GM12878 (cell line): Measurements from ENCODE around the gene ETHE1. TPM values are rescaled to one million over a fixed set of nuclear protein-coding genes. Genes with fewer than 3 reads are reported as not detected.

Experiments used
- ATAC-seq: fragments of 200-7000 bp; cut with Tn5 transposase; 3 replicates; pipeline ENCODE4 v1.9.1; 2020; ENCODE audit warnings: mild to moderate bottlenecking, moderate library complexity
- BruUV-seq: library from RNA; stranded (reverse); fragments of 400-500 nt; replicated peaks from 2 replicates; lab custom pipeline; 2021; lab: Mats Ljungman, UMichigan
- CTCF ChIA-PET: fragments of 300-600 bp; sonication (Branson Sonifier 250); formaldehyde crosslinking; extraction: SDS; loops from one replicate; lab custom pipeline; 2021; ENCODE audit warnings: inconsistent platforms; lab: Yijun Ruan, JAX
- POLR2A ChIA-PET: fragments of 350-600 bp; formaldehyde crosslinking; extraction: SDS; loops from one replicate; lab custom pipeline; 2021; ENCODE audit warnings: inconsistent platforms; lab: Charles Lee
- RAD21 ChIA-PET: fragments of 300-600 bp; sonication (Branson Sonifier 250); formaldehyde crosslinking; loops from one replicate; lab custom pipeline; 2023; ENCODE audit warnings: antibody characterized with exemption; ENCODE audit not compliant: unreplicated experiment; lab: Charles Lee
- SMC1A ChIA-PET: fragments of 300-600 bp; sonication (Branson Sonifier 250); formaldehyde crosslinking; loops from one replicate; lab custom pipeline; 2023; ENCODE audit not compliant: unreplicated experiment, uncharacterized antibody; lab: Charles Lee
- DNase-seq: peaks from one replicate; pipeline ENCODE4 v3.0.0-alpha.2; 2011; ENCODE audit warnings: low read depth, low spot score
- FAIRE-seq: peaks from 3 replicates; lab custom pipeline; 2011; peaks lifted over from hg19 to GRCh38; lab: Jason Lieb, UNC
- H2AFZ ChIP-seq: 2 replicates; pipeline ENCODE4 v1.6.0; 2011; ENCODE audit warnings: low read depth, low read length, control low read depth; ENCODE audit not compliant: control insufficient read depth
- H3K27ac ChIP-seq: 2 replicates; pipeline ENCODE4 v1.5.1; 2011; ENCODE audit warnings: control low read depth; ENCODE audit not compliant: control insufficient read depth, insufficient read depth
- H3K27me3 ChIP-seq, 2 experiments: replicated peaks in 1 of 2; 2 replicates each; pipeline versions ENCODE4 v1.6.0 to v1.6.1; 2011; ENCODE audit warnings: low read length in 1 of 2; ENCODE audit not compliant: control insufficient read depth in 2 of 2, insufficient read depth in 2 of 2
- H3K36me3 ChIP-seq, 2 experiments: 2 replicates each; pipeline ENCODE4 v1.5.1; 2011; ENCODE audit warnings: low read length in 1 of 2; ENCODE audit not compliant: control insufficient read depth in 2 of 2, insufficient read depth in 2 of 2
- H3K4me1 ChIP-seq: 2 replicates; pipeline ENCODE4 v1.6.1; 2011; ENCODE audit warnings: mild to moderate bottlenecking, low read length, moderate library complexity, mixed read lengths; ENCODE audit not compliant: control insufficient read depth, insufficient read depth
- H3K4me2 ChIP-seq: 2 replicates; pipeline ENCODE4 v1.6.0; 2011; ENCODE audit warnings: control low read depth; ENCODE audit not compliant: control insufficient read depth, insufficient read depth
- H3K4me3 ChIP-seq: fragments of 200-600 bp; sonication (generic); 2 replicates; pipeline ENCODE4 v1.5.1; 2016
- H3K79me2 ChIP-seq: 2 replicates; pipeline ENCODE4 v1.6.0; 2011; ENCODE audit warnings: low read length; ENCODE audit not compliant: control insufficient read depth, insufficient read depth
- H3K9ac ChIP-seq: 2 replicates; pipeline ENCODE4 v1.8.0; 2011; ENCODE audit warnings: low read length, control low read depth, mixed read lengths; ENCODE audit not compliant: control insufficient read depth, insufficient read depth
- H3K9me3 ChIP-seq: replicated peaks from 3 replicates; pipeline ENCODE4 v1.5.1; 2011; ENCODE audit warnings: mild to moderate bottlenecking, low read length; ENCODE audit not compliant: control insufficient read depth, insufficient read depth
- H4K20me1 ChIP-seq: 2 replicates; pipeline ENCODE4 v1.6.0; 2011; ENCODE audit not compliant: control insufficient read depth, insufficient read depth
- ATF7 ChIP-seq: fragments of 450-650 bp; IDR thresholded peaks from 2 replicates; pipeline ENCODE4 v1.6.1; 2016; ENCODE audit warnings: low read depth, mild to moderate bottlenecking
- CBX5 ChIP-seq: sonication (generic); IDR thresholded peaks from 2 replicates; pipeline ENCODE4 v1.6.1; 2016; ENCODE audit warnings: low read depth, moderate library complexity, mild to moderate bottlenecking, inconsistent platforms
- CHD4 ChIP-seq: fragments of 200-600 bp; sonication (generic); IDR thresholded peaks from 2 replicates; pipeline ENCODE4 v1.6.1; 2016; ENCODE audit warnings: mild to moderate bottlenecking
- IKZF1 ChIP-seq: fragments of 450-650 bp; conservative IDR thresholded peaks from 2 replicates; pipeline ENCODE4 v1.6.1; 2017; ENCODE audit warnings: antibody characterized with exemption, mild to moderate bottlenecking
- IRF5 ChIP-seq: fragments of 450-650 bp; IDR thresholded peaks from 2 replicates; pipeline ENCODE4 v1.6.1; 2017; ENCODE audit warnings: borderline replicate concordance
- KAT2A ChIP-seq: conservative IDR thresholded peaks from 2 replicates; pipeline ENCODE4 v1.6.1; 2011; ENCODE audit warnings: low read depth, low read length; ENCODE audit not compliant: control insufficient read depth
- MTA3 ChIP-seq: IDR thresholded peaks from 2 replicates; pipeline ENCODE4 v1.6.1; 2012; ENCODE audit warnings: low read length, inconsistent platforms, borderline replicate concordance
- NFXL1 ChIP-seq: fragments of 450-650 bp; IDR thresholded peaks from 2 replicates; pipeline ENCODE4 v1.6.1; 2017; ENCODE audit warnings: antibody characterized with exemption, mild to moderate bottlenecking, borderline replicate concordance
- NR2C1 ChIP-seq: fragments of 450-650 bp; IDR thresholded peaks from 2 replicates; pipeline ENCODE4 v1.6.1; 2017; ENCODE audit warnings: antibody characterized with exemption, mild to moderate bottlenecking, moderate library complexity
- PBX3 ChIP-seq: IDR thresholded peaks from 2 replicates; pipeline ENCODE4 v1.6.1; 2011; ENCODE audit warnings: mild to moderate bottlenecking, low read depth, low read length, moderate library complexity; ENCODE audit not compliant: insufficient replicate concordance
- POLR2AphosphoS2 ChIP-seq: IDR thresholded peaks from 2 replicates; pipeline ENCODE4 v1.6.1; 2011; ENCODE audit warnings: low read depth, mild to moderate bottlenecking, low read length, improper control_type of control experiment, moderate library complexity
- SMARCA5 ChIP-seq: fragments of 450-650 bp; IDR thresholded peaks from 2 replicates; pipeline ENCODE4 v1.6.1; 2017; ENCODE audit warnings: mild to moderate bottlenecking
- SMC3 ChIP-seq: IDR thresholded peaks from 2 replicates; pipeline ENCODE4 v1.6.1; 2011; ENCODE audit warnings: low read length, improper control_type of control experiment, borderline replicate concordance
- STAT3 ChIP-seq: IDR thresholded peaks from 2 replicates; pipeline ENCODE4 v1.6.1; 2011; ENCODE audit warnings: low read depth, low read length, improper control_type of control experiment
- WGBS: methylation state at CpG from one replicate; pipeline ENCODE4 v1.1.6; 2016; ENCODE audit warnings: low lambda C conversion rate; ENCODE audit not compliant: insufficient replicate concordance, insufficient coverage; ENCODE audit errors: missing lambda C conversion rate; 5-methylcytosine and 5-hydroxymethylcytosine counted together
- in situ Hi-C: fragments of 300-500 bp; cut with MboI; formaldehyde crosslinking; loops from 9 replicates; pipeline ENCODE4 v1.14.3; 2018; ENCODE audit warnings: mixed read lengths
- intact Hi-C: fragments of 100-400 bp; cut with micrococcal nuclease; formaldehyde crosslinking; loops from one replicate; pipeline ENCODE4 v1.14.2; 2022; ENCODE audit not compliant: unreplicated experiment
- polyA plus RNA-seq, 11 experiments: library from polyadenylated mRNA; depleted of rRNA in 4 of 11; unstranded in 6 of 11; stranded (reverse) in 5 of 11; fragments of >200 nt; fragmentation: Nextera tagmentation in 4 of 11; fragmentation: Illumina TruSeq in 1 of 11; extraction: Ambion mirVana in 4 of 11; extraction: Trizol in 1 of 11; gene quantifications; 1 replicate in 1 of 11; 2 replicates in 10 of 11; pipeline versions ENCODE4 v1.2.1 to v1.2.3, GENCODE V29; 2011 to 2016; ENCODE audit warnings: inconsistent platforms in 2 of 11, missing spikeins in 2 of 11, low read depth in 1 of 11
- total RNA-seq, 4 experiments: library from RNA; depleted of rRNA in 3 of 4; stranded (reverse); fragments of >200 nt in 3 of 4; fragmentation: Illumina TruSeq in 1 of 4; extraction: Trizol in 1 of 4; gene quantifications; 2 replicates each; pipeline versions ENCODE4 v1.2.1 to v1.2.3, GENCODE V29; 2013 to 2021
- TF ChIP-seq, protein P1 (sequence below): fragments of 450-650 bp; IDR thresholded peaks from 2 replicates; pipeline ENCODE4 v1.6.1; 2018; ENCODE audit warnings: mild to moderate bottlenecking, low read depth, moderate library complexity; ENCODE audit not compliant: partially characterized antibody
- TF ChIP-seq, protein P2 (sequence below): fragments of 450-650 bp; IDR thresholded peaks from 2 replicates; pipeline ENCODE4 v1.6.1; 2017; ENCODE audit warnings: mild to moderate bottlenecking, low read depth, inconsistent platforms; ENCODE audit not compliant: poor library complexity, severe bottlenecking

The ETHE1 gene
- total and polyA plus RNA-seq, 10 of the 15 experiments (the other 5 are each of a cell fraction or from before 2014, with no cell fraction given), result 22.1 to 155 (median 52.7) TPM

- 80% methylated on average over 13 of the region's 13 CpGs for WGBS
- Histone ChIP-seq H3K4me1 (peaks cover 11% of the 10 kb centered on the region), H4K20me1 (no peaks in the 10 kb centered on the region), H3K36me3 (no peaks in the 10 kb centered on the region), H2AFZ (no peak overlapping the region), H3K9me3 (no peaks in the 10 kb centered on the region), H3K4me2 (peak overlapping the region; percentile 28), H3K27me3 (no peaks in the 10 kb centered on the region), H3K9ac (no peak overlapping the region), H3K79me2 (peaks cover 12% of the 10 kb centered on the region), H3K4me3 (no peak overlapping the region), H3K27ac (no peak overlapping the region)
- DNase-seq (no peak), ATAC-seq (no peak), FAIRE-seq (no peak)
- SMC1A ChIA-PET, result interaction anchor here (0.6 to 1.6 kb wide), 6 partner anchors 9 to 81 kb away, joined by 3 to 9 read pairs (median 4); no protein-coding TSS in a partner anchor
- POLR2A ChIA-PET, result interaction anchor here (0.6 to 1.2 kb wide), 8 partner anchors 21 to 301 kb away, joined by 3 to 10 read pairs (median 5); partner anchors contain the start of gene PHLDB3
- RAD21 ChIA-PET, result interaction anchor here (0.6 to 3.5 kb wide), 9 partner anchors 8 to 257 kb away, joined by 3 to 23 read pairs (median 4); partner anchors contain the start of genes IRGQ and ZNF576
- no TSS peak for BruUV-seq
- intact Hi-C loops, result no loop called here
- CTCF ChIA-PET, result interaction anchor here (0.7 to 4.8 kb wide), 6 partner anchors 8 to 124 kb away, joined by 3 to 37 read pairs (median 6); partner anchors contain the start of genes IRGQ and ZNF576
- in situ Hi-C loops, result no loop called here
- TF ChIP-seq ATF7 (no peak), CHD4 (no peak), SMC3 (no peak), STAT3 (no peak), MTA3 (no peak), KAT2A (no peak), IKZF1 (no peak), NR2C1 (no peak), CBX5 (no peak), IRF5 (no peak), NFXL1 (no peak), PBX3 (no peak), POLR2AphosphoS2 (no peak), SMARCA5 (no peak)
- TF ChIP-seq, protein P1, sequence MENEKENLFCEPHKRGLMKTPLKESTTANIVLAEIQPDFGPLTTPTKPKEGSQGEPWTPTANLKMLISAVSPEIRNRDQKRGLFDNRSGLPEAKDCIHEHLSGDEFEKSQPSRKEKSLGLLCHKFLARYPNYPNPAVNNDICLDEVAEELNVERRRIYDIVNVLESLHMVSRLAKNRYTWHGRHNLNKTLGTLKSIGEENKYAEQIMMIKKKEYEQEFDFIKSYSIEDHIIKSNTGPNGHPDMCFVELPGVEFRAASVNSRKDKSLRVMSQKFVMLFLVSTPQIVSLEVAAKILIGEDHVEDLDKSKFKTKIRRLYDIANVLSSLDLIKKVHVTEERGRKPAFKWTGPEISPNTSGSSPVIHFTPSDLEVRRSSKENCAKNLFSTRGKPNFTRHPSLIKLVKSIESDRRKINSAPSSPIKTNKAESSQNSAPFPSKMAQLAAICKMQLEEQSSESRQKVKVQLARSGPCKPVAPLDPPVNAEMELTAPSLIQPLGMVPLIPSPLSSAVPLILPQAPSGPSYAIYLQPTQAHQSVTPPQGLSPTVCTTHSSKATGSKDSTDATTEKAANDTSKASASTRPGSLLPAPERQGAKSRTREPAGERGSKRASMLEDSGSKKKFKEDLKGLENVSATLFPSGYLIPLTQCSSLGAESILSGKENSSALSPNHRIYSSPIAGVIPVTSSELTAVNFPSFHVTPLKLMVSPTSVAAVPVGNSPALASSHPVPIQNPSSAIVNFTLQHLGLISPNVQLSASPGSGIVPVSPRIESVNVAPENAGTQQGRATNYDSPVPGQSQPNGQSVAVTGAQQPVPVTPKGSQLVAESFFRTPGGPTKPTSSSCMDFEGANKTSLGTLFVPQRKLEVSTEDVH, result no peak
- TF ChIP-seq, protein P2, sequence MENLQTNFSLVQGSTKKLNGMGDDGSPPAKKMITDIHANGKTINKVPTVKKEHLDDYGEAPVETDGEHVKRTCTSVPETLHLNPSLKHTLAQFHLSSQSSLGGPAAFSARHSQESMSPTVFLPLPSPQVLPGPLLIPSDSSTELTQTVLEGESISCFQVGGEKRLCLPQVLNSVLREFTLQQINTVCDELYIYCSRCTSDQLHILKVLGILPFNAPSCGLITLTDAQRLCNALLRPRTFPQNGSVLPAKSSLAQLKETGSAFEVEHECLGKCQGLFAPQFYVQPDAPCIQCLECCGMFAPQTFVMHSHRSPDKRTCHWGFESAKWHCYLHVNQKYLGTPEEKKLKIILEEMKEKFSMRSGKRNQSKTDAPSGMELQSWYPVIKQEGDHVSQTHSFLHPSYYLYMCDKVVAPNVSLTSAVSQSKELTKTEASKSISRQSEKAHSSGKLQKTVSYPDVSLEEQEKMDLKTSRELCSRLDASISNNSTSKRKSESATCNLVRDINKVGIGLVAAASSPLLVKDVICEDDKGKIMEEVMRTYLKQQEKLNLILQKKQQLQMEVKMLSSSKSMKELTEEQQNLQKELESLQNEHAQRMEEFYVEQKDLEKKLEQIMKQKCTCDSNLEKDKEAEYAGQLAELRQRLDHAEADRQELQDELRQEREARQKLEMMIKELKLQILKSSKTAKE, result no peak
Observed at GRCh38 chr19:43527860-43528622, 1.0 kb upstream of the ETHE1 start.
